ENCODE data around the gene HPS3. TPM values are rescaled to one million over a fixed set of nuclear protein-coding genes. Genes with fewer than 3 reads are reported as not detected.

The HPS3 gene
- total RNA-seq, 1 donor from 2014 or later: 17.4 TPM

DNA sequence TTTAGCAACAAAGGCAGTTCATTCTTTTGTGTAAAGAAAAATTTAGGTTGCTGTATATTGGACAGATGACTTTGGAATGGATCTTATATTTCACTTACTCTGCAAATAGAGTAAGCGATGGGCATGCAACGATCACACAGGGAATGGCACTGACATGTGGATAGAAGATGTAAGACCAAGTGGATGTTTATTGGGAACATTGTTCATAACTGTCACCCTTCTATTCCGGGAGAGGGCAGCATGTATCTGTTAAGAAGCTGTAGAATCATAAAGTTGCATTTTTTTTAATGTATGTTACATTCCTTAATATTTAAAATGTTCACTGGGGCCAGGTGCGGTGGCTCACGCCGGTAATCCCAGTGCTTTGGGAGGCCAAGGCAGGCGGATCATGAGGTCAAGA lies 41.2 kb downstream of the HPS3 start:
- TF ChIP-seq, protein P1, sequence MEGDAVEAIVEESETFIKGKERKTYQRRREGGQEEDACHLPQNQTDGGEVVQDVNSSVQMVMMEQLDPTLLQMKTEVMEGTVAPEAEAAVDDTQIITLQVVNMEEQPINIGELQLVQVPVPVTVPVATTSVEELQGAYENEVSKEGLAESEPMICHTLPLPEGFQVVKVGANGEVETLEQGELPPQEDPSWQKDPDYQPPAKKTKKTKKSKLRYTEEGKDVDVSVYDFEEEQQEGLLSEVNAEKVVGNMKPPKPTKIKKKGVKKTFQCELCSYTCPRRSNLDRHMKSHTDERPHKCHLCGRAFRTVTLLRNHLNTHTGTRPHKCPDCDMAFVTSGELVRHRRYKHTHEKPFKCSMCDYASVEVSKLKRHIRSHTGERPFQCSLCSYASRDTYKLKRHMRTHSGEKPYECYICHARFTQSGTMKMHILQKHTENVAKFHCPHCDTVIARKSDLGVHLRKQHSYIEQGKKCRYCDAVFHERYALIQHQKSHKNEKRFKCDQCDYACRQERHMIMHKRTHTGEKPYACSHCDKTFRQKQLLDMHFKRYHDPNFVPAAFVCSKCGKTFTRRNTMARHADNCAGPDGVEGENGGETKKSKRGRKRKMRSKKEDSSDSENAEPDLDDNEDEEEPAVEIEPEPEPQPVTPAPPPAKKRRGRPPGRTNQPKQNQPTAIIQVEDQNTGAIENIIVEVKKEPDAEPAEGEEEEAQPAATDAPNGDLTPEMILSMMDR (conservative IDR thresholded peaks at IDR 0.05): no peak
- DNase-seq (ENCODE audit: low read depth, low spot score): no peak
- peaks cover 19% of the 10 kb centered on the region for H3K36me3 Mint-ChIP-seq (ENCODE audit: low read depth)
- H3K4me3 Mint-ChIP-seq: no peak overlapping the region
- no peaks in the 10 kb centered on the region for H3K27me3 Mint-ChIP-seq (ENCODE audit: low read depth)
- H3K4me1 Mint-ChIP-seq: no peaks in the 10 kb centered on the region
- H3K27ac Mint-ChIP-seq (ENCODE audit: unreplicated experiment): no peak overlapping the region
- no peaks in the 10 kb centered on the region for H3K9me3 Mint-ChIP-seq

DNA sequence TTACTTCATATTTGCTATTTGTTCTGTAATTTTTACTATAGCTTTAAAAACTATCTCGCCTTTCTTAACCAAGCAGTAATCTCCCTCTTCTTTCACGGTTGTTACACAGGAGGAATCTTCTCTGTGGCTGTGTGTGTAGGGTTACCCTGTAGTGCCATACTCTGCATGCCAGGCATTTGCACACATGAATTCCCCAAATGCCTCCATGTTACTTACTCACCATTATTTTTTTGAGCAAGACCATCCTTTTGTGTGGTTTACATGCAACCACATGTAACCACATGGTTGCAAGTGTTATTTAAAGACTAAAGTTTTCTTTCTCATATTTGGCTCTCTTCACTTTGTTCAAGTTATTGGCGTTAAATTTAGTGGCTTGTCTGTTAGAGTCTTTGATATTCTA lies 45.5 kb downstream of the HPS3 start:
- no peak overlapping the region for H3K4me3 Mint-ChIP-seq
- H3K4me1 Mint-ChIP-seq: no peaks in the 10 kb centered on the region
- H3K27ac Mint-ChIP-seq (ENCODE audit: unreplicated experiment): no peak overlapping the region
- DNase-seq (ENCODE audit: low read depth, low spot score): no peak
- H3K36me3 Mint-ChIP-seq (ENCODE audit: low read depth): peaks cover 29% of the 10 kb centered on the region
- TF ChIP-seq, protein P1 (conservative IDR thresholded peaks at IDR 0.05): no peak
- no peaks in the 10 kb centered on the region for H3K27me3 Mint-ChIP-seq (ENCODE audit: low read depth)
- H3K9me3 Mint-ChIP-seq: peaks cover 3% of the 10 kb centered on the region

DNA sequence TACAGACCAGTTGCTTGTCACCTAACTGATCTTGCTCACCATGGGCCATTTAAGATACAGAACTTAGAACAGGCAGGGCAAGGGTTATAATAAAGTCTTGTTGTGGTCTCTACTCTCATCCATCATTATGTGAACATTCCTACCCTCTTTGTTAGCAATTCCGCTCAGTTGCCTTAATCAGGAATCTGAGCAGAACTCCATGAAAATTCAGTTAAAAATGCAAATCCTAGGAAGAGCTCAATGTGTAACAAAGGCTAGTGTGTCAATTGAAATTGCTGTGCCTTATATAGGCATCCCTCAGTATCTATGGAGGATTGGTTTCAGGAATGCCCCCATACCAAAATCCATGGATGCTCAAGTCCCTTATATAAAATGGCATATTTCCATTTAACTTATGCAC lies 47.7 kb downstream of the HPS3 start:
- no peak for DNase-seq (ENCODE audit: low read depth, low spot score)
- H3K36me3 Mint-ChIP-seq (ENCODE audit: low read depth): peaks cover 22% of the 10 kb centered on the region

DNA sequence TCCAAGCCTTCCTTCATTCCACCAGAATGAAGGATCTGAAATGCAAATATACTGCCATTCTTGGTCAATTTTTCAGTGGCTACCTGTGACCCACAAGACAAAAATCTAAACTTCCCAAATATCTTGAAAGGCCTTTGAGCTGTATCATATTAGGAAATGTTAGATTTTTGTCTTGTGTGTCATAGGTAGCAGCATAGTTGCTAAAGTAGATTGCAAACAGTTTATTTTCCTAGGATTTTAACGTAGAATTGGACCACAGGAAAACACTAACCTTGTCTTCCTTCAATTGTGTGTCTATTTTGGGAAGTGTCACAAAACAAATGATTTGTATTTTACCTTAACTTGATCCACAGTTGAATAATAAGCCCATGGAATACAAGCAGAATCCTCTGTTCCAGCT lies 49.8 kb downstream of the HPS3 start:
- Mint-ChIP-seq H3K4me1 (no peaks in the 10 kb centered on the region), H3K27ac (ENCODE audit: unreplicated experiment) (no peak overlapping the region), H3K4me3 (no peak overlapping the region), H3K27me3 (ENCODE audit: low read depth) (no peaks in the 10 kb centered on the region), H3K9me3 (peaks cover 3% of the 10 kb centered on the region), H3K36me3 (ENCODE audit: low read depth) (peaks cover 13% of the 10 kb centered on the region)
- no peak for DNase-seq (ENCODE audit: low read depth, low spot score)
- TF ChIP-seq, protein P1 (conservative IDR thresholded peaks at IDR 0.05): no peak

More for the DNA sequence above, 47.7 kb downstream of the HPS3 start:
- H3K27me3 Mint-ChIP-seq (ENCODE audit: low read depth): no peaks in the 10 kb centered on the region
- H3K4me3 Mint-ChIP-seq: no peak overlapping the region
- H3K4me1 Mint-ChIP-seq: no peaks in the 10 kb centered on the region
- TF ChIP-seq, protein P1 (conservative IDR thresholded peaks at IDR 0.05): no peak
- no peak overlapping the region for H3K27ac Mint-ChIP-seq (ENCODE audit: unreplicated experiment)
- H3K9me3 Mint-ChIP-seq: peaks cover 3% of the 10 kb centered on the region

DNA sequence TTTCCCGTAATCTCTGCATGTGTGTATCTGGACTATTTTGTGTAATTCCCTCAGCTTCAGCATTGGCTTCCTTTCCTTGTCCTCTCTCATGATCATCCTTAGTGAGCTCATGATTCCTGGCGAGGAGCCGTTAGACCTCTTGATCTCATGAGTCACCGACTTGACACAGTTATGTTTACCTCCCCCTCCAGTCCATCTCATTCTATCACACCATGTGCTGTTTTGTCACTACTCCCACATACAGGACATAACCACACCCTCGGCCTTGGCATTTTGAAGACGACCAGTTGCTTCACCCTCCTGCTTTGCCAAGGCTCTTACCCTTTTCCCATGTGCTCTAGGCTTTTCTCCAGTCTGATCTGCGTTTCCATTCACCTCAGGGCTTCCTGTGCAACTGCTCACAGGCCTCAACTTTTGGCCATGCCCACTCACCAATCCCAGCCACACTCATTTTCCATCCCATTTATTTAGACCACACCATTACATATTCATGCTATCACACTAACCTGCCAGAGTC lies 50.7 kb downstream of the HPS3 start:
- TF ChIP-seq, protein P1 (conservative IDR thresholded peaks at IDR 0.05): no peak
- H3K4me1 Mint-ChIP-seq: no peaks in the 10 kb centered on the region
- no peak overlapping the region for H3K27ac Mint-ChIP-seq (ENCODE audit: unreplicated experiment)
- H3K36me3 Mint-ChIP-seq (ENCODE audit: low read depth): peaks cover 12% of the 10 kb centered on the region
- no peak overlapping the region for H3K4me3 Mint-ChIP-seq
- H3K27me3 Mint-ChIP-seq (ENCODE audit: low read depth): no peaks in the 10 kb centered on the region
- no peak for DNase-seq (ENCODE audit: low read depth, low spot score)
- H3K9me3 Mint-ChIP-seq: peaks cover 3% of the 10 kb centered on the region

Data from neural crest cell (in vitro differentiated cells).